Activated T-cell treated with anti-CD3 and anti-CD28 coated beads, Interleukin-2, amount 50 U/mL, for 4 hours (primary cell): ENCODE measurements around the gene RALGPS1. TPM values are rescaled to one million over a fixed set of nuclear protein-coding genes. Genes with fewer than 3 reads are reported as not detected.
"Not testable (repeated sequence)": the region's sequence is repeated elsewhere in the genome, so short reads cannot be mapped to it uniquely, and the experiment has no call there.

Source experiments
- ATAC-seq, 2 donors: fragments of 200-7000 bp; cut with Tn5 transposase; one replicate each; pipeline ENCODE4 v1.10.0; 2021
- DNase-seq: peaks from one replicate; pipeline ENCODE4 v3.0.0-alpha.2; 2020
- H3K27me3 Mint-ChIP-seq: one replicate; pipeline ENCODE4 v1.8.0; 2021; ENCODE audit warnings: low read depth, mixed read lengths
- H3K36me3 Mint-ChIP-seq: one replicate; pipeline ENCODE4 v1.8.0; 2022; ENCODE audit warnings: mixed read lengths; ENCODE audit not compliant: insufficient read depth
- H3K4me1 Mint-ChIP-seq: one replicate; pipeline ENCODE4 v1.8.0; 2021; ENCODE audit warnings: low read depth, mixed read lengths
- H3K4me3 Mint-ChIP-seq: one replicate; pipeline ENCODE4 v1.8.0; 2021; ENCODE audit warnings: mild to moderate bottlenecking, moderate library complexity, mixed read lengths
- H3K9me3 Mint-ChIP-seq: one replicate; pipeline ENCODE4 v1.8.0; 2021; ENCODE audit warnings: mixed read lengths
- total RNA-seq, 3 donors: library from RNA; stranded (reverse); gene quantifications; one replicate each; pipeline ENCODE4 v1.2.1, GENCODE V29; 2021

RALGPS1 gene
- total RNA-seq, 3 donors from 2014 or later: 0.51 to 1.2 (median 1.1) TPM

DNA sequence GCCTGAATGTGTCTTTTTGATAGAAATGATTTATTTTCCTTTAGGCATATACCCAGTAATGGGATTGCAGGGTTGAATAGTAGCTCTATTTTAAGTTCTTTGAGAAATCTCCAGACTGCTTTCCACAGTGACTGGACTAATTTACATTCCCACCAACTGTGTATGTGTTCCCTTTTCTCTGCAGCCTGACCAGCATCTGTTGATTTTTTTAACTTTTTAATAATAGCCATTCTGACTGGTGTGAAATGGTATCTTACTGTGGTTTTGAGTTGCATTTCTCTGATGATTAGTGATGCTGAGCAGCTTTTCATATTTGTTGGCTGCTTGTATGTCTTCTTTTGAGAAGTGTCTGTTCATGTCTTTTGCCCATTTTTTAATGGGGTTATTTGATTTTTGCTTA lies 232.3 kb downstream of the RALGPS1 start:
- H3K4me3 Mint-ChIP-seq, H3K27me3 Mint-ChIP-seq, H3K4me1 Mint-ChIP-seq, ATAC-seq, DNase-seq, H3K36me3 Mint-ChIP-seq, H3K9me3 Mint-ChIP-seq: not testable (repeated sequence)

DNA sequence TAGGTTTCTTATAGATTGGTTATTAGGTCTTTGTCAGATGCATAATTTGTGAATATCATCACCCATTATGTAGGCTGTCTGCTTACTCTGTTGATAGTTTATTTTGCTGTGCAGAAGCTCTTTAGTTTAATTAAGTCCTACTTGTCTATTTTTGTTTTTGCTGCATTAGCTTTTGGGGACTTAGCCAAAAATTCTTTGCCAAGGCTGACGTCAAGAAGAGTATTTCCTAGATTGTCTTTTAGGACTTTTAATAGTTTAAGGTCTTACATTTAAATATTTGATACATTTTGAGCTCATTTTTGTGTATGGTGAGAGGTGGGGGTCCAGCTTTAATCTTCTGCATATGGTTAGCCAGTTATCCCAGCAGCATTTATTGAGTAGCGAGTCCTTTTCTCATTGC lies 232.7 kb downstream of the RALGPS1 start:
- H3K4me1 Mint-ChIP-seq: no peaks in the 10 kb centered on the region
- peaks cover 3% of the 10 kb centered on the region for H3K9me3 Mint-ChIP-seq
- ATAC-seq: no peak
- H3K4me3 Mint-ChIP-seq: no peak overlapping the region
- no peak for DNase-seq
- no peaks in the 10 kb centered on the region for H3K27me3 Mint-ChIP-seq
- no peaks in the 10 kb centered on the region for H3K36me3 Mint-ChIP-seq

DNA sequence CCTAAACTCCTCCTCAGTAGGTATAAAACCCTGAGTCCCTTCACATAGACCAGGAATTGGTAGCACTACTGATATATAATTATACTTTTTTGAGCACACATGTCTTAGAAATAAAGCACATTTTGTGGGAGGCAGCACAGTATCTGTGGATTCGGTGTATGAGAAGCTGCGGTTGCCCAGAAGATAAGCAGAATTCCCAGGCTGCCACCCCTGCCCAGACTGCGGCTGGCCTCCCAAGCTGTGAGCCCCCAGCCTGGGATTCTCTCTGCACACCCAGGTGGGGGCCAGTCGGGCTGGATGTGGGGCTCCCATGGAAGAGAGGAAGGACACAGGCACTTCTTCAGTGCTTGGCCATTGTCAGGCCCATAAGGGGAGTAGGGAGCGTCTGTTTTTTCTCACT lies 233.4 kb downstream of the RALGPS1 start:
- DNase-seq: no peak
- Mint-ChIP-seq H3K36me3 (no peaks in the 10 kb centered on the region), H3K9me3 (peaks cover 3% of the 10 kb centered on the region), H3K27me3 (no peaks in the 10 kb centered on the region), H3K4me1 (no peaks in the 10 kb centered on the region), H3K4me3 (no peak overlapping the region)
- no peak for ATAC-seq

DNA sequence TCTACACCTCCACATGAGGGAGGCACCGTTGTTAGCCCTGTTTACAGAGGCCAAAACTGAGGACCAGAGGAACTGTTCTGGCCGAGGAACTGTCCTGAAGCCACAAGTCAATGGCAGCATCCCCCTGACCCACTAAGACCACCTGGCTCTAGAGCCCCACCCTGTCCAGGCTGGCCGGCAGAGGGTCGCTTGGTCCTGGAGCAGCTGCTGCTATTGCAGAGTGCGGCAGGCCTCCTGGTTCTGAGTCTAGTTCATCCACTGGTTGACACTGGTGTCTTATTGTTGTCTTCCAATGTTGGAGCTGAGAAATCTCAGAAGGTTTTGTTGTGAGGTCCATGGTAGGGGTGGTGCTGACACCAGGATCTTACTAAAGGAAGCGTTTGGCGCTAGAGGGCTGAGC lies 234.4 kb downstream of the RALGPS1 start:
- Mint-ChIP-seq H3K36me3 (no peaks in the 10 kb centered on the region), H3K4me3 (no peak overlapping the region), H3K4me1 (peaks cover 5% of the 10 kb centered on the region), H3K27me3 (peaks cover 2% of the 10 kb centered on the region), H3K9me3 (peaks cover 3% of the 10 kb centered on the region)
- ATAC-seq: no peak
- no peak for DNase-seq

DNA sequence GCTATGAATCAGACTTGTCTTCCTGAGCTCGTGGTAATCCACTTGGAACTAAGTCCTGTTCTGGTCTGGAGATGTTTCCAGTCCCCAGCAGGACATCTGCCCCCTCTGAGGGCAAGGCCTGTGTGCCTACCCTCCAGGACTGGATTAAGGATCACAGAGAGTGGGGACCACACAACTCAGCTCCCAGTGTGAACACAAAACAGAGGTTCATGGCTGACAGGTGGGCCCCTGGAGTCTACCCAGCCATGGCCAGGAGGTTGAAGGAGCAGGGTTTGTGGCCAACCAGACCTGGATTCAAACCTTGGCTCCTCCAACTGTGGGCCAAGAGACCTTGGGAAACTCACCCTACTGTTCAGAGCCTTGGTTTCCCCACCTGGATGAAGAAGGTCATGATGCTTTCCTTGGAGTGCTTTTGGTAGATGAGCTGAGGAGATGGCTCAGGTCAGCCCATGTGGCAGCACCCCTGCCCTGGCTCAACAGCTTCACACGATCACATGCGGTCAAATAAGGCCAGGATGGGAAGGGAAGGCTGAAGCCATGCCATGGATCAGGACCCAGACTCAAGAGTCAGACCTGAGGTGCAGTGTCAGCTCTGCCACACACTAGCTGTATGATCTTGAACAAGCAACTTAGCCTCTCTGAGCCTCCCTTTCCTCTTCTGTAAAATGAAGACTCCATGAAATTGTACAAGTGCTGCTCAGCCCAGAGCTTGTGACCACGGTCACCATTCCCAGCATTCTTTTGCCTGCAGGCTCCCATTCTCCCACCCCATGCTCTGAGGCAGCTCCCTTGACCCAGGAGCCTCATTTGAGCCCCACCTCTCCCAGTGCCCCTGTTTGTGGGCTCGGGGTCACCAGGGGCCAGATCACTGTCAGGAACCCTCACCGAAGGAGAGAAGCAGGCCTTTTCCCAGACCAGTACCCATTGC lies 235.1 kb downstream of the RALGPS1 start:
- Mint-ChIP-seq H3K27me3 (peaks cover 2% of the 10 kb centered on the region), H3K9me3 (peaks cover 3% of the 10 kb centered on the region), H3K4me3 (no peak overlapping the region), H3K4me1 (peaks cover 12% of the 10 kb centered on the region), H3K36me3 (no peaks in the 10 kb centered on the region)
- no peak for DNase-seq
- ATAC-seq: no peak

DNA sequence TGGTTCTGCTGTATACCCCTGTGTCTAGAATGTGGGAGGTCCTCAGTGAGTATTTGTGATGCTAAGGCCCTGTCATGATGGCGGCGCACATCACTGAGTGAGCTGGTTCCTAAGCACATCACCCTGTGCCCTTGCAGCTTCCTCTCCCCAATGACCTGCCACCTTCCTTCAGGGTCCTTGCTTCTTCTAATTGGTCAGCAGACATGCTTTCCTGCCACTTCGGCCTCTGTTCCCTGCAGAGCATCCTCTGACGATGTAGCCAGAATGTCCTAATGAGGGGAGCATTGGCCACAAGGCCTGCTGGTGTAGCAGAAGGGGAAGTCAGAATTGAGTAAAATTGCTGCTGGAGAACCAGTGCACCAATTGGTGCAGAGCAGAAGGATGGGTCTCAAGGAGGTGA lies 238.9 kb downstream of the RALGPS1 start:
- H3K9me3 Mint-ChIP-seq: no peaks in the 10 kb centered on the region
- ATAC-seq: no peak
- no peaks in the 10 kb centered on the region for H3K36me3 Mint-ChIP-seq
- H3K4me3 Mint-ChIP-seq: no peak overlapping the region
- DNase-seq: no peak
- H3K27me3 Mint-ChIP-seq: peaks cover 5% of the 10 kb centered on the region
- peaks cover 20% of the 10 kb centered on the region for H3K4me1 Mint-ChIP-seq

DNA sequence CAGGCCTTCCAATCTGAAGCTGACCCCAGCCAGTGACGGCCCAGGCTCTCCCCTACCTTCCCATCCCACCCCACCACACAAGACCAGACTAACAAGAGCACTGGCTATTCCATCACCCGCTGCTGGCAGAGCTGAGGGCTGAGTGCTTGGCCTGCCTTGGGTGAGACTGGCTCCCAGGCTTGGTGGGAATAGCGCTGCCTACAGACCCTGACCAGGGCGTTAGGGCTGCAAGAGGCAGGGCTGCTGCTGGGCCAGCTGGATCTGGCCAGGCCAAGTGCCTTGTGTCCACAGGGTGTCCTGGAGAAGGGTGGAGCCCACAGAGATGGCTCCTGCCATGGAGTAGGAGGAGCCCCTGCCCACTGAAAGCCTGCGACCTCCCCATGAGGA lies 239.4 kb downstream of the RALGPS1 start:
- Mint-ChIP-seq H3K27me3 (peaks cover 5% of the 10 kb centered on the region), H3K9me3 (no peaks in the 10 kb centered on the region), H3K4me3 (no peak overlapping the region), H3K4me1 (peaks cover 20% of the 10 kb centered on the region), H3K36me3 (no peaks in the 10 kb centered on the region)
- ATAC-seq (no peak), DNase-seq (no peak)

DNA sequence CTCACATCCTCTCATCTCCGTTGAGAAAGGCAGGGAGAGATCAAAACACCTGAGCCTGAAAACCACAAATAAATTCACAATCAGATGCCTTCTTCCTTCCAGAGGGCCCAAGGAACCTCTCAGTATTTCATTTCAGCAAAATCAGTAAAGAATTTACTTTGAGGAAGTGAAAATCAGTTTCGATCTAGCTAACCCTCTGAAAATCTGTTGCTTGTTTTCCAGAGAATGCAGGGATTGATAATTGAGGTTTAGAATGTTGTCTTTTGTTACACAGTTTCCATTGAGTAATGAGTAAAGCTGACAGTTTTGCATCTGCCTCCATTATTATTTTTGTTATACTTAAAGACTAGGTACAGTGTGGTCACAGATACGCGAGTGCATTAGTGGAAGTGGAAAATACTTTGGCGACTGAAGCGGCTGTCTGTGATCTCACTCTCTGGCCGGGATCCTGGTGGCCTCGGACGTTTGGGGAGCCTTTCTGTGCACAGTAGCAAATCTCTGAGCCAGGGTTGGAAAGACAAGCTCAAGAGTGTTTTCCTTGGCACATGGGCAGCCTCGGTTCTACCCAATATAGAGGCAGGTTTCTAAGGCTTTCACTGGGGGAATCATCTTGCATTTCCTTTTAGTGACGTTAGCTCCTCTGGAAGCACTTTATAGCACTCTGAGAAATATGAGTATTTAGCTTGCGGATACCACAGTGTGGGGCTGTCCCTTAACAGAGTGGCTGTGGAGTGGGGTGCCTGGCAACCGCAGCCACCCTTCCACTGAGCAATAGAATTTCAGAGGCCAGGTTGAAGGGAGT lies 240.0 kb downstream of the RALGPS1 start:
- Mint-ChIP-seq H3K36me3 (no peaks in the 10 kb centered on the region), H3K9me3 (no peaks in the 10 kb centered on the region), H3K4me3 (peak overlapping the region; percentile 2), H3K4me1 (peaks cover 20% of the 10 kb centered on the region), H3K27me3 (peaks cover 5% of the 10 kb centered on the region)
- DNase-seq (no peak), ATAC-seq (peak; percentile 76 to 83)

DNA sequence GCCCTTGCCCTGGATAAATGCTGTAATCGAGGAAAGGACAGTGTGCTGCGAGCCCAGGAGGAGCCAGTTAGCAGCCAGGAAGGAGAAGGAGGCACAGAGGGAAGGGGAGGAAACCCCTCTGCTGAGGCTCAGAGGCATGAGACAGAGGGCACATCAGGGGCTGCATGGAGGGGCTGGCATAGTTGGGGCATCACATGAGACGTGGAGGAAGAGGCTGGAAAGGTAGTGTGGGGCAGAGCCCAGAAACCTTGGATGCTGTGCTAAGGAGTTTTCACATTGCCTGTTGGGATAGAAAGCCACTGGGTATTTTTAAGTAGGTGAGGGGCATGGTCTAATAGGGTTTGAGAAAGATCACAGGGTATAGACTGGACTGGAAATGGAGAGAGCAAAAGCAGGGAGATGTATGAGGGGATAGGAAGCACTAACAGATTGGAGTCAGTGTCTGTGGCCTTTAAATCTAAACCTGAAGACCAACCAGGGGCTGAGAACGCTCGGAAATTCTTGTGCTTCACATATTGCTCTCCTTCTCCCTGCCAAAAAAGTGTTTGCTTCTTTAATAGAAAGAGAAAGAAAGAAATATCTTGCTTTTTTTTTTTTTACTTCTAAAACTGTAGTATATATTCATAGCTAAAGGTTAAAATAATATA lies 240.9 kb downstream of the RALGPS1 start:
- ATAC-seq (no peak), DNase-seq (no peak)
- no peaks in the 10 kb centered on the region for H3K36me3 Mint-ChIP-seq
- peaks cover 20% of the 10 kb centered on the region for H3K4me1 Mint-ChIP-seq
- no peak overlapping the region for H3K4me3 Mint-ChIP-seq
- no peaks in the 10 kb centered on the region for H3K9me3 Mint-ChIP-seq
- peaks cover 5% of the 10 kb centered on the region for H3K27me3 Mint-ChIP-seq

DNA sequence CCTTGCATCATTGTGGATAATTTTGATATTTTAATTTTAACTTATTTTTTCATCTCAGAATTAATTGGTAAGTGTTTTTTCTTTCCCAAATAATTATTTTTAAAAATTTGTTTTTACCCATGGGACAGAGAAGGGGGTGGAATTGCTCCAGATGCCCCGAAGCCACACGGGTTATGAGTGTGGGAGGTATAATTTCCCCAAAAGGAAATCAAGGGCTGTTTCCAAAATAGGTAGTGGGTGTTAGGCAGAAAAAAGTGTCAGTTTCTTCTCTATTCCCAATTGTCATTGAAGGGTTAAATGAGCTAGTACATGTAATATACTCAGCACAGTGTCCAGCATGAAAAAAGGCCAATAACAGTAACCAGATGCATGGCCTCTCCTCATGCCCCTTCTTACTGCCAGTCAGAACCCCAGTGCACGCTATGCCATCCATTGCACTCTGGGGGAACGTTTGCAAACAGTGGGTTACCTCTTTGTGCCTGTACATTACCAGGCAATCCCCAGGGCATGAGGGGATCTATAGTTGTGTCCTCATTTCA lies 244.3 kb downstream of the RALGPS1 start:
- Mint-ChIP-seq H3K9me3 (no peaks in the 10 kb centered on the region), H3K36me3 (no peaks in the 10 kb centered on the region), H3K27me3 (peaks cover 3% of the 10 kb centered on the region), H3K4me1 (peaks cover 29% of the 10 kb centered on the region), H3K4me3 (no peak overlapping the region)
- ATAC-seq (no peak), DNase-seq (no peak)

DNA sequence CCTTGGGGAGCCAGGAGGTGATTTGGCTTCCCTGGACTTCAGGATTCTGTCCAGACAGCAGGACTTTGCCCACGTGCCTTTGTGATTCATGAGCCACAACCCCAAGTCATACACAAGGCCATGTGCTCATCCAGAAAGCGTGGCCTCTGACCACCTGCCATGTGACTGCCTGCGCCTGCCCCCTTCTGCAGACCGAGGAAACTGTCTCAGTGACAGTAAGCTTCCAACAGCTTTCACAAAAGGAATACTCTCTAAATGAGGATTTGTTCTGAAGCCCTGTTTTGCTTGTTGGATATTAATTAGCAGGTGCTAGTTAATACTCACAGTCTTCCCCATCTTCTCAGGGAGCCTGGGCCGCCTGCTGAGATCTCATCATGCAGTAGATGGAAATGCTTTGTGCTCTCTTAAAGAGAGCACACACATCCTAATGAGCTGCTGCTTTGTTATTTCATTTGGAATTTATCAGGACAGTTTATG lies 244.8 kb downstream of the RALGPS1 start:
- Mint-ChIP-seq H3K27me3 (peaks cover 3% of the 10 kb centered on the region), H3K9me3 (no peaks in the 10 kb centered on the region), H3K36me3 (no peaks in the 10 kb centered on the region), H3K4me3 (no peak overlapping the region), H3K4me1 (peaks cover 26% of the 10 kb centered on the region)
- DNase-seq (no peak), ATAC-seq (no peak)

DNA sequence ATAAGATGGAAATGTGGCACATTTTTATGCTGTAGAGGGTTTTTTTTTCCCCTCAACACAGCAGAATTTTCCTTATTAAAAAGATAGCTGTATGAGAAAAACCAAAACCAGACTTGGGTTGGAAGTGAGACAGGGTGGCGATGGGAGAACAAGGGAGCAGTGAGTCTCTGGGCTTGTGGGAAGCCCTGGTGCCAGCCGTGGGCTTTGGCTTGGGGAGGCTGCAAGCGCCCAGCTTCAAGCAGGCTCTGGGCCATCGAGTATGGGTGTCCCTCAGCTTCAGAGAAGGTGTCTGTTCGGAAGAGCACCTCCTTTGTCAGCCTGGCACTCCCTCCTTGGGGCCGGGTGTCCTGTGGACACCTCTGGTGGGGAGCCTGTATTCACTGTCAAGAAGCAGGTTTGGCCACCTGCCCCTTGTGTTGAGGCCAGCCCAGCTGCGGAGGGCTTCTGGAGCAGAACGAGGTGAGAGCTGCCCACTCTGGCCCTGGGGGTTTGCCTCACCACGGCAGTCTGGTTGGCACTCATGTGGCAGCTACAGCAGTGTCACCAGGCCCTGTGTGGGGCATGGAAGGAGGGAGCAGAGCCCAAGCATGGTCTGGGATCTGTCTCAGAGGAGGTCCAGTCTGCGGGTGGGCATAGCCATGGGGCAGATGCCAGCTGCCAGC lies 245.5 kb downstream of the RALGPS1 start:
- Mint-ChIP-seq H3K27me3 (peaks cover 2% of the 10 kb centered on the region), H3K36me3 (no peaks in the 10 kb centered on the region), H3K4me3 (no peak overlapping the region), H3K4me1 (peaks cover 19% of the 10 kb centered on the region), H3K9me3 (no peaks in the 10 kb centered on the region)
- ATAC-seq: no peak
- DNase-seq: no peak

DNA sequence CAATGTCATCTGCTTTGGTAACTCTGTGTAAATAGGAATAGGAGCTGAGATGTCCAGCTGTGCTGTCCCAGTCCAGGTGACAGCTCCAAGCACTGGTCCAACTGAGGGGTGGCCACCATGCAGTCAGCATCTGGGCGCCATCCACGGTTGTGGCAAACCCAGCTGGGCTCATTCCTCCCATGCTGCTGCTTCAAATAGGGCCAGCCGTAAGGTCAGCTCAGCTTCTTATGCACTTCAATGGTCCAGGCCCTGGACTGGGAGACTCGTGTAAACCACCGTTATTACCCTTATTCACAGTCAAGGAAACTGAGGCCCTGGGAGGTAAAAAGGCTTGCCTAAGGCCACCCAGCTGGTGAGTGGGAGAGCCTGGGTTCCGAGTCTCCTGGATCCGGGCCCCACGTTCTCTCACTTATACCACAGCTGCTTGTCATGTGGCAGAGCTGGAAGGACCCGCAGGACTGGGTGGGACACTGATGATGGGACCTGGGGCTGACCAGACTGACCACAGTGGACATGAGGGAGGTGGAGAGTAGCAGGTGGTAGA lies 246.6 kb downstream of the RALGPS1 start:
- DNase-seq: no peak
- Mint-ChIP-seq H3K4me3 (no peak overlapping the region), H3K4me1 (peaks cover 15% of the 10 kb centered on the region), H3K9me3 (no peaks in the 10 kb centered on the region), H3K27me3 (no peaks in the 10 kb centered on the region), H3K36me3 (no peaks in the 10 kb centered on the region)
- ATAC-seq: no peak
